AG09319 (cell line): ENCODE data around the gene SEC24D.

Source experiments
- DNase-seq: peaks from one replicate; pipeline ENCODE4 v3.0.0-alpha.2; 2010; ENCODE audit warnings: low read depth; ENCODE audit errors: extremely low read depth
- TF ChIP-seq, protein P1 (sequence below): IDR thresholded peaks from 2 replicates; pipeline ENCODE4 v1.5.1; 2011; ENCODE audit warnings: low read depth, mild to moderate bottlenecking, inconsistent platforms, low read length, moderate library complexity

SEC24D gene

DNA sequence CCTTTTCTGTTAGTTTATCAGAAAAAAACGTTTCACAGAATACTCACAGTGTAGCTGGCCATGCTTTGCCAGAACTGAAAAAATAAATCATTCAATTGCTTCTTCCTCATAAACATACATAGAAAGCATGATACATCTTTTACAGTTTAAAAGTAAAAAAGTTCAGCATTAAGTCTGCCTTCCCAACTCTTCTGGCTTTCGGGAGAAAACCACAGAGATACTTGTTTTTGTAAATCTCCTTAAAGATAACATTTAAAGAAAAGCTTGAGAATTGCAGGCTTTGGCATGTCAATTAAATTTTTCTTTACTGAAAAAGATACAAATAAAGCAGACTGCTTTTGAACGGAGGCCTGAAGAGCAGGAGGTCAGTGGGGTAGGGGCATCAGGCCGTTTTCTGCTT lies 66.8 kb downstream of the SEC24D start:
- TF ChIP-seq, protein P1, sequence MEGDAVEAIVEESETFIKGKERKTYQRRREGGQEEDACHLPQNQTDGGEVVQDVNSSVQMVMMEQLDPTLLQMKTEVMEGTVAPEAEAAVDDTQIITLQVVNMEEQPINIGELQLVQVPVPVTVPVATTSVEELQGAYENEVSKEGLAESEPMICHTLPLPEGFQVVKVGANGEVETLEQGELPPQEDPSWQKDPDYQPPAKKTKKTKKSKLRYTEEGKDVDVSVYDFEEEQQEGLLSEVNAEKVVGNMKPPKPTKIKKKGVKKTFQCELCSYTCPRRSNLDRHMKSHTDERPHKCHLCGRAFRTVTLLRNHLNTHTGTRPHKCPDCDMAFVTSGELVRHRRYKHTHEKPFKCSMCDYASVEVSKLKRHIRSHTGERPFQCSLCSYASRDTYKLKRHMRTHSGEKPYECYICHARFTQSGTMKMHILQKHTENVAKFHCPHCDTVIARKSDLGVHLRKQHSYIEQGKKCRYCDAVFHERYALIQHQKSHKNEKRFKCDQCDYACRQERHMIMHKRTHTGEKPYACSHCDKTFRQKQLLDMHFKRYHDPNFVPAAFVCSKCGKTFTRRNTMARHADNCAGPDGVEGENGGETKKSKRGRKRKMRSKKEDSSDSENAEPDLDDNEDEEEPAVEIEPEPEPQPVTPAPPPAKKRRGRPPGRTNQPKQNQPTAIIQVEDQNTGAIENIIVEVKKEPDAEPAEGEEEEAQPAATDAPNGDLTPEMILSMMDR, result no peak
- no peak for DNase-seq

DNA sequence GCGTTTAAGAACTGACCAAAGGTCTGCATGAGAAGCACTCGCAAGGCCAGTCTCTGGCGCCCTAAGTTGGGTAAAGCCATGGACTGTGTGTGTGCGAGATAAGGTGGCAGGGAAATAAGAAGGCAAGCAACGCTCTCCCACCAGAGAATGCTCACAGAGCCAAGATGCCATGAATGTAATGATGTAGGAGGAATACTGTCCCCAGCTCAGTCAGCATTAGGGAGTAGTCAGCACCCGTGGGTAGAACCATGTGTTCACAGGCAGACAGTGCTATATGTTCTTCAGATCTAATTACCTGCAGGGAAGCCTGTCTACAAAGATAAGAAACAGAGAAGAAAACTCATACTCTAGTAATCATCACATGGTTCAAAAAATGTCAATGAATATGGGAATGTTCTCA lies 68.8 kb downstream of the SEC24D start:
- TF ChIP-seq, protein P1, result no peak
- DNase-seq, result no peak

DNA sequence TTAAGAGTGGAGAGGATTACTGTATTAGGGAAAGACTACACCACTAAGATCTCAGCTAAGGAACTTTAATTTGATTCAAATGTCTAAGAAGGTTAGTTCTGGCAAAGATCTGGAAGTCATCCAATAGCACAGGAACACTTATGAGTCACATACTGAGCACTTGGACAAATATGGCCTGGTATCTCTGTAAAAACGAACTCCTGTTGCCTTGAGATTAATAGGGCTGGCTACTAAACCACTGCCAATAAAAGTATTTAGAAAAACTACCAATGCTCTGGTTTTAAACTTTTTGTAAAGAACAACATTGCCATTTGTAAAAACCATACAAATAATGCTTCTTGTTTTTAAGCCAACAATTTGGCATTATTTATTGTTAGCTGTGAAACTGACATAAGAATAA lies 70.5 kb downstream of the SEC24D start:
- DNase-seq, result peak; percentile 98
- TF ChIP-seq, protein P1, result no peak

DNA sequence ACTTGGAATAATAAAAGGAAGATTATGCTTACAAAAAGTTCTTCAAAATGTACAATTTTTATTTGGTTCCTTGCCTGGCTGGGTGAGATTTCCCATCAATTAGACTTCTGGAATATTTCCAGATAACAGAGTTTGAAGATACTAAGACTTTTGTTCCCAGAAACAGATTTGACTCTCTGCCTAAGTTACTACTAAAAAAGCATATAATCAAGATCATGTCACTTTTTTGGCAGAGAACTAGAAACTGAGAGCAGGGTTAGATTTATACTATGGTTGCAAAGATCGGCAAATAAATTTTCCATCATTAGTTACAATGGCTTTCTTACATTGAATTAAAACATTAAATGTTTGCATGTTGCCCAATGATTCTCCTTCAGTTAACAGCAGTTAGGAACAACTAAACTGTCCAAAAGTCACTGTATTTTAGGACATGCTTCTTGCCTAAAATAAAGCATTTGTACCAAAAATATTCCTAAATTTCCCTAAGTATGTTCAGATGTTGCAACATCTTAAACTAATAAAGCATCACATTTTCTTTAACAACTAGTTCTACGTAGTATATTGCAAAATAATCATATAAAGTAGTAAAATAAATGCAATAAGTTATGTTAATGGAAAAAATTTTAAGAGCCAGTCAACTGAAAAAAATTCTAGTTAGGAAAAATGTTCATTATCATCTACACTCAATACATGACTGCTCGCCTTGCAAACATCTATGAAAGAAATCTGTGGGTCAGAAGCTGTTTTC lies 73.0 kb downstream of the SEC24D start:
- TF ChIP-seq, protein P1, result no peak
- DNase-seq, result no peak

DNA sequence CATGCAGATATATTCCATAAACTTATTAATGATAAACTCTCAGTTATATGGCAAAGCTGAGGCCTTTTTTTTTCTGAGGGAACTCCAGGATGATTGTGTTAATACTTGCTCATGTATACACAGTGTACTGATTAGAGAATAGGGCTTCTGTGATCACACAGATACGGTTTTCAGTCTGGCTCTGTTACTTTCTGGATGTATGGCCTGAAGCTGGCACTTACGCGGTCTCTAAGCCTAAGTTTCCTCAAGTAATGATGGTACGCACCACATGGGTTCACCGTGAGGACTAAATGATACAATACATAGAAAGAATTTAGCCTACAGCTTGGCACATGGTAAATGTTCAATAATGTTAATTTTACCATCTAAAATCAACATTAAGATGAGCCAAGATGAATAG lies 73.8 kb downstream of the SEC24D start:
- no peak for DNase-seq
- TF ChIP-seq, protein P1, result no peak

DNA sequence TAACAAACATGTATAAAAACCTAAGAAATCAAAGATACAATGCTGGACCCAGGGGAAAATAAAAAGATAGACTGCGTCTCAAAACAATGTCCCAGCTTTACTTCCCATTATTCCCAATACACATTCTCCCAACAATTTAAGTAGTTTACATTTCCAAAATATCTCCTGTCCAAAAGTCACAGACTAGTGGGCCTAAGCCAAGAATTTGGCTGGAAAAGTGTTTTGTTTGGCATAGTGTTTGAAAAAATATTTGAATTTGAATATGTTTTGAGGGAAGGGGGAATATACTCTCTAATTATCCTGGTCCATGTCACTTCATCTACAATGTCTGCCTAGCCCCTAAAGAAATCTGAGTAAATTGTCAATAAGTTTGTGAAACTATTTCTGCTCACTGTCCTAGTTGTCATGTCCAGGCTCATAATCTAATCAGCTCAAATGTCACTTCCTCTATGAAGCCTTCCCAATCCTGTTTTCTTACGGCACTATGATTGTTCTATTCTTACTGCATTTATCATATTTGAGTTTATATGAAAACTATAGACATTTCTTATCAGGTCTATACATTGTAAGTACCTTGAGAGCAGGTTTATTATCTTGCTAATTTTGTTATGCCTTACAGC lies 74.4 kb downstream of the SEC24D start:
- no peak for DNase-seq

DNA sequence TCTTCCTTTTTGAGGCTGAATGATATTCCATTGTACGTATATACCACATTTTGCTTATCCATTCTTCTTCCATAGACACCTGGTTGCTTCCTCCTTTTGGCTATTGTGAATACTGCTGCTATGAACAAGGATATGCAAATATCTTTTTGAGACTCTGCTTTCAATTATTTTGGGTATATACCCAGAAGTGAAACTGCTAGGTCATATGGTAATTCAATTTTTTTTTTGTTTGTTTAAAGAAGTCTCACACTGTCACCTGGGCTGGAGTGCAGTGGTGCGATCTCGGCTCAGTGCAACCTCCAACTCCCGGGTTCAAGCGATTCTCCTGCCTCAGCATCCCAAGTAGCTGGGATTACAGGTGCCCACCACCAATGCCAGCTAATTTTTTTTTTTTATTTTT lies 75.4 kb downstream of the SEC24D start:
- no peak for DNase-seq
- TF ChIP-seq, protein P1, result no peak

More for the DNA sequence above, 74.4 kb downstream of the SEC24D start:
- TF ChIP-seq, protein P1, result no peak
